ENCODE data around the gene EFNA2. TPM values are rescaled to one million over a fixed set of nuclear protein-coding genes. Genes with fewer than 3 reads are reported as not detected.

EFNA2 gene
- polyA plus RNA-seq, 1 donor (not counting 4 experiments of a cell fraction or from before 2014, with no cell fraction given) = not detected

GRCh38 chr19:1293782-1294604 lies 8.3 kb downstream of the EFNA2 start:
- Histone ChIP-seq H3K36me3 (ENCODE audit: control insufficient read depth in 2 of 2, extremely low read depth in 1 of 2, insufficient read depth in 2 of 2, low read length in 2 of 2) (no peaks in the 10 kb centered on the region), H4K20me1 (ENCODE audit: control insufficient read depth, extremely low read depth, insufficient read depth, low read length) (no peaks in the 10 kb centered on the region)

GRCh38 chr19:1294688-1295087 lies 9.0 kb downstream of the EFNA2 start:
- no peak overlapping the region for H3K27ac ChIP-seq (ENCODE audit: control insufficient read depth, insufficient read depth, low read length)
- no peak overlapping the region for H2AFZ ChIP-seq (ENCODE audit: control insufficient read depth, low read length)
- no peak for TF ChIP-seq EZH2 (IDR thresholded peaks at IDR 0.05; ENCODE audit: low read length)
- TF ChIP-seq CTCF (optimal IDR thresholded peaks at IDR 0.05 in 1 of 3, IDR thresholded peaks at IDR 0.05 in 1 of 3, conservative IDR thresholded peaks at IDR 0.05 in 1 of 3; ENCODE audit: extremely low read depth in 1 of 3, insufficient read depth in 2 of 3, low read length in 3 of 3) = no peak
- H3K27me3 ChIP-seq (ENCODE audit: control insufficient read depth, extremely low read depth, insufficient read depth, low read length) = peaks cover 63% of the 10 kb centered on the region
- dilution Hi-C loops (cut with MboI; ENCODE audit: extremely low pct_ligation_motif_present, low sequenced_read_pairs) = no loop called here
- no peaks in the 10 kb centered on the region for H4K20me1 ChIP-seq (ENCODE audit: control insufficient read depth, extremely low read depth, insufficient read depth, low read length)
- FAIRE-seq (no peak), DNase-seq (ENCODE audit: low read depth, low spot score) (no peak)
- H3K4me1 ChIP-seq (ENCODE audit: control insufficient read depth, extremely low read depth, insufficient read depth, low read length) = no peaks in the 10 kb centered on the region
- no peaks in the 10 kb centered on the region for H3K9me1 ChIP-seq (ENCODE audit: control insufficient read depth, extremely low read depth, insufficient read depth, low read length)
- no peaks in the 10 kb centered on the region for H3K9me3 ChIP-seq (ENCODE audit: control insufficient read depth, low read depth, low read length)
- no peak overlapping the region for H3K4me3 ChIP-seq (ENCODE audit: control insufficient read depth in 2 of 3, extremely low read depth in 1 of 3, insufficient read depth in 2 of 3, low read depth in 1 of 3, low read length in 3 of 3)
- H3K79me2 ChIP-seq (ENCODE audit: control insufficient read depth, insufficient read depth, low read length) = no peaks in the 10 kb centered on the region
- H3K36me3 ChIP-seq (ENCODE audit: control insufficient read depth in 2 of 2, extremely low read depth in 1 of 2, insufficient read depth in 2 of 2, low read length in 2 of 2) = no peaks in the 10 kb centered on the region
- H3K4me2 ChIP-seq (ENCODE audit: control insufficient read depth, extremely low read depth, insufficient read depth, low read depth, low read length) = no peak overlapping the region
- no peak overlapping the region for H3K9ac ChIP-seq (ENCODE audit: control insufficient read depth, extremely low read depth, insufficient read depth, low read length)

More at GRCh38 chr19:1293782-1294604, 8.3 kb downstream of the EFNA2 start:
- H2AFZ ChIP-seq (ENCODE audit: control insufficient read depth, low read length) = no peak overlapping the region
- H3K9me3 ChIP-seq (ENCODE audit: control insufficient read depth, low read depth, low read length) = no peaks in the 10 kb centered on the region
- H3K4me3 ChIP-seq (ENCODE audit: control insufficient read depth in 2 of 3, extremely low read depth in 1 of 3, insufficient read depth in 2 of 3, low read depth in 1 of 3, low read length in 3 of 3) = no peak overlapping the region
- peaks cover 68% of the 10 kb centered on the region for H3K27me3 ChIP-seq (ENCODE audit: control insufficient read depth, extremely low read depth, insufficient read depth, low read length)
- H3K9ac ChIP-seq (ENCODE audit: control insufficient read depth, extremely low read depth, insufficient read depth, low read length) = no peak overlapping the region
- no peaks in the 10 kb centered on the region for H3K79me2 ChIP-seq (ENCODE audit: control insufficient read depth, insufficient read depth, low read length)
- no peak overlapping the region for H3K27ac ChIP-seq (ENCODE audit: control insufficient read depth, insufficient read depth, low read length)
- H3K9me1 ChIP-seq (ENCODE audit: control insufficient read depth, extremely low read depth, insufficient read depth, low read length) = no peaks in the 10 kb centered on the region
- H3K4me2 ChIP-seq (ENCODE audit: control insufficient read depth, extremely low read depth, insufficient read depth, low read depth, low read length) = no peak overlapping the region
- FAIRE-seq (no peak), DNase-seq (ENCODE audit: low read depth, low spot score) (no peak)
- TF ChIP-seq CTCF (optimal IDR thresholded peaks at IDR 0.05 in 1 of 3, IDR thresholded peaks at IDR 0.05 in 1 of 3, conservative IDR thresholded peaks at IDR 0.05 in 1 of 3; ENCODE audit: extremely low read depth in 1 of 3, insufficient read depth in 2 of 3, low read length in 3 of 3) = no peak
- no peak for TF ChIP-seq EZH2 (IDR thresholded peaks at IDR 0.05; ENCODE audit: low read length)
- H3K4me1 ChIP-seq (ENCODE audit: control insufficient read depth, extremely low read depth, insufficient read depth, low read length) = no peaks in the 10 kb centered on the region
- dilution Hi-C loops (cut with MboI; ENCODE audit: extremely low pct_ligation_motif_present, low sequenced_read_pairs) = no loop called here
